Neural cell (in vitro differentiated cells): ENCODE results near the gene CIC. TPM values are rescaled to one million over a fixed set of nuclear protein-coding genes. Genes with fewer than 3 reads are reported as not detected.
A peak's percentile ranks its signal among the peaks of the same experiment; 100 is the strongest.
"Not testable (repeated sequence)": the region's sequence is repeated elsewhere in the genome, so short reads cannot be mapped to it uniquely, and the experiment has no call there.

Experiments used
- H2AFZ ChIP-seq: fragments of 200-600, 300-800 bp; sonication (generic), shearing (Covaris generic); 2 replicates; pipeline ENCODE4 v1.6.0; 2014; ENCODE audit warnings: low read depth, mild to moderate bottlenecking, antibody characterized with exemption, low read length, moderate library complexity
- H3F3A ChIP-seq: fragments of 200-600 bp; shearing (Covaris generic); 2 replicates; pipeline ENCODE4 v1.6.1; 2016; ENCODE audit warnings: mild to moderate bottlenecking, moderate library complexity, mixed read lengths, antibody characterized with exemption, low read length; ENCODE audit not compliant: insufficient read depth, poor library complexity, severe bottlenecking
- H3K27ac ChIP-seq: fragments of 200-600, 300-800 bp; sonication (generic), shearing (Covaris generic); 2 replicates; pipeline ENCODE4 v1.5.1; 2014; ENCODE audit warnings: mild to moderate bottlenecking, low read length, moderate library complexity
- H3K27me3 ChIP-seq: fragments of 300-800, 200-600 bp; sonication (generic), shearing (Covaris generic); 2 replicates; pipeline ENCODE4 v1.6.0; 2014; ENCODE audit warnings: mild to moderate bottlenecking, low read depth, low read length, moderate library complexity; ENCODE audit not compliant: insufficient read depth
- H3K36me3 ChIP-seq: fragments of 300-800, 200-600 bp; sonication (generic), shearing (Covaris generic); 2 replicates; pipeline ENCODE4 v1.5.1; 2014; ENCODE audit warnings: mild to moderate bottlenecking, antibody characterized with exemption, low read length, moderate library complexity; ENCODE audit not compliant: insufficient read depth
- H3K4me2 ChIP-seq: fragments of 300-800, 200-600 bp; sonication (generic), shearing (Covaris generic); 2 replicates; pipeline ENCODE4 v1.6.0; 2014; ENCODE audit warnings: mild to moderate bottlenecking, low read length
- H3K4me3 ChIP-seq: fragments of 300-800, 200-600 bp; sonication (generic), shearing (Covaris generic); 2 replicates; pipeline ENCODE4 v1.5.1; 2014; ENCODE audit warnings: mild to moderate bottlenecking, low read length, moderate library complexity
- H3K79me2 ChIP-seq: fragments of 200-600 bp; shearing (Covaris generic); replicated peaks from 2 replicates; pipeline ENCODE4 v1.6.0; 2014; ENCODE audit warnings: mild to moderate bottlenecking, low read length, moderate library complexity; ENCODE audit not compliant: insufficient read depth
- H3K9ac ChIP-seq: fragments of 300-800, 200-600 bp; sonication (generic), shearing (Covaris generic); 2 replicates; pipeline ENCODE4 v1.6.1; 2016; ENCODE audit warnings: mild to moderate bottlenecking, low read length, mixed read lengths
- H3K9me2 ChIP-seq: fragments of 200-600 bp; shearing (Covaris generic); 2 replicates; pipeline ENCODE4 v1.6.1; 2016; ENCODE audit warnings: mild to moderate bottlenecking, low read length, mixed read lengths; ENCODE audit not compliant: insufficient read depth
- H3K9me3 ChIP-seq: fragments of 200-600, 300-800 bp; sonication (generic), shearing (Covaris generic); 2 replicates; pipeline ENCODE4 v1.6.1; 2016; ENCODE audit warnings: mild to moderate bottlenecking, mixed run types, low read length, moderate library complexity, mixed read lengths
- H4K20me1 ChIP-seq: fragments of 200-600 bp; shearing (Covaris generic); 2 replicates; pipeline ENCODE4 v1.6.1; 2016; ENCODE audit warnings: mild to moderate bottlenecking, mixed run types; ENCODE audit not compliant: insufficient read depth
- EZH2 ChIP-seq: fragments of 200-600, 300-800 bp; shearing (Covaris generic), sonication (generic); IDR thresholded peaks from 2 replicates; pipeline ENCODE4 v1.6.1; 2014; ENCODE audit warnings: antibody characterized with exemption, low read length, borderline replicate concordance, mild to moderate bottlenecking; ENCODE audit not compliant: insufficient read depth, poor library complexity, severe bottlenecking
- MXI1 ChIP-seq: fragments of 450-650 bp; conservative IDR thresholded peaks from 2 replicates; pipeline ENCODE4 v1.6.1; 2014; ENCODE audit warnings: antibody characterized with exemption, mild to moderate bottlenecking; ENCODE audit not compliant: poor library complexity, severe bottlenecking
- POLR2AphosphoS5 ChIP-seq: IDR thresholded peaks from 2 replicates; pipeline ENCODE4 v1.6.1; 2012
- SMC3 ChIP-seq: fragments of 450-650 bp; conservative IDR thresholded peaks from 2 replicates; pipeline ENCODE4 v1.6.1; 2014; ENCODE audit warnings: antibody characterized with exemption, mild to moderate bottlenecking, moderate library complexity; ENCODE audit not compliant: poor library complexity
- TAF1 ChIP-seq: IDR thresholded peaks from 2 replicates; pipeline ENCODE4 v1.6.1; 2012; ENCODE audit warnings: low read depth
- polyA plus RNA-seq: library from polyadenylated mRNA; depleted of rRNA; stranded (reverse); fragments of >200 nt; gene quantifications from 2 replicates; pipeline ENCODE4 v1.2.3, GENCODE V29; 2014
- TF ChIP-seq, protein P1 (sequence below): IDR thresholded peaks from 2 replicates; pipeline ENCODE4 v1.6.1; 2012; ENCODE audit warnings: borderline replicate concordance
- TF ChIP-seq, protein P2 (sequence below): fragments of 450-650 bp; IDR thresholded peaks from 2 replicates; pipeline ENCODE4 v1.5.1; 2014; ENCODE audit warnings: antibody characterized with exemption, mild to moderate bottlenecking, moderate library complexity; ENCODE audit not compliant: poor library complexity, severe bottlenecking

The CIC gene
- polyA plus RNA-seq, 1 donor from 2014 or later, result 10.8 TPM

DNA sequence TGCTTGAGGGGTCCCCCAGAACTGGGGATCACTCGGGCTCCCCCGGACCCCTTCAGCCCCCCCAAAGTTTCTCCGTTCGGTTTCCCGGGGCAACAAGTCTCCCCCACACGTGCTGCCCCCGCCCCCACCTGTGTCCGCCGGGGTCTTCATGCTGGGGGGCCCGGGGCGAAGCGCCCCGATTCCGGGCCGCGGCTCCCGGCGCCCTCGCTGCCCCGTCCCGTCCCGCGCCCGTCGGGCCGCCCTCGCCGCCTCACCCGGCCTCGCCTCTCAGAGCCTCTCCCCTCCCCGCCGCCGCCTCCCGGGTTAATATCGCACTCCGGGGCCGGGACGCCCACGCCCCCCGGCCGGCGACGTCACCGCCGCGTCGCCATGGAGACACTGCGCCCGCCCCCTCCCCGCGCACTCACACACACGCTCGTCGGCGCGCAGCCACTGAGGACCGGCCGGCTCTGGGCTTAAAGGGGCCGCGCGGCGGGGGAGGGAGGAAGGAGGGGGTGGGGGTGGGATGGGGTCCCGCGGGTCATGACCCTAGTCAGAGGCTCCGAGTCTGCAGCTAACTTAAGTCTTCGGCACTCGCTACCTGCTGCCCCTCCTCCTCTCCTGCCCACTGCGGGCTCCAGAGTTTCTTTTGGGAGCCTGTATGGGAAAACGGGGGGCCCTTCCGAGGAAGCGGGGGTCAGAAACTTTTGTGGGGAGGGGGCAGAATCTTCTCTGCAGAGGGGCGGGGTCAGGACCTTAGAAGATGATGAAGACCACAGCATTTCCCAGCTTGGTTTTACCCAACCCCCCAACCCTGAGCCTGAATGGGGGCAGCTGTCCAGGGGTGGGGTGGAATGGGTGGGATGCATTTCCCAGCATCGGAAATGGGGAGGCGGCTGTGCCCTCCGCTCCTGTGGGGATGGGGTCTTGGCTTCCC is 13.9 kb upstream of the CIC start, which contains the start of gene ERF:
Gene ERF, minus strand, starts transcription at position 279 of the 916 bp plus-strand sequence. Its CDS starts 129 bp downstream, at position 150.
- H3K4me3 ChIP-seq, result peak within 1 kb of the TSS; percentile 97
- H3K27ac ChIP-seq, result peak within 1 kb of the TSS; percentile 90
- no peaks in the 10 kb centered on the region for H3K9me3 ChIP-seq
- no peaks in the 10 kb centered on the region for H3F3A ChIP-seq
- peaks cover 20% of the 10 kb centered on the region for H3K79me2 ChIP-seq
- peak within 1 kb of the TSS; percentile 45 for H2AFZ ChIP-seq
- peak within 1 kb of the TSS; percentile 87 for H3K9ac ChIP-seq
- H4K20me1 ChIP-seq, result no peaks in the 10 kb centered on the region
- H3K36me3 ChIP-seq, result no peaks in the 10 kb centered on the region
- H3K4me2 ChIP-seq, result peak within 1 kb of the TSS; percentile 92
- no peaks in the 10 kb centered on the region for H3K27me3 ChIP-seq
- no peaks in the 10 kb centered on the region for H3K9me2 ChIP-seq
- TF ChIP-seq EZH2 (no peak), TAF1 (peak; percentile 39), POLR2AphosphoS5 (peak; percentile 82), MXI1 (peak; percentile 81), SMC3 (peak; percentile 31)
- TF ChIP-seq, protein P1, sequence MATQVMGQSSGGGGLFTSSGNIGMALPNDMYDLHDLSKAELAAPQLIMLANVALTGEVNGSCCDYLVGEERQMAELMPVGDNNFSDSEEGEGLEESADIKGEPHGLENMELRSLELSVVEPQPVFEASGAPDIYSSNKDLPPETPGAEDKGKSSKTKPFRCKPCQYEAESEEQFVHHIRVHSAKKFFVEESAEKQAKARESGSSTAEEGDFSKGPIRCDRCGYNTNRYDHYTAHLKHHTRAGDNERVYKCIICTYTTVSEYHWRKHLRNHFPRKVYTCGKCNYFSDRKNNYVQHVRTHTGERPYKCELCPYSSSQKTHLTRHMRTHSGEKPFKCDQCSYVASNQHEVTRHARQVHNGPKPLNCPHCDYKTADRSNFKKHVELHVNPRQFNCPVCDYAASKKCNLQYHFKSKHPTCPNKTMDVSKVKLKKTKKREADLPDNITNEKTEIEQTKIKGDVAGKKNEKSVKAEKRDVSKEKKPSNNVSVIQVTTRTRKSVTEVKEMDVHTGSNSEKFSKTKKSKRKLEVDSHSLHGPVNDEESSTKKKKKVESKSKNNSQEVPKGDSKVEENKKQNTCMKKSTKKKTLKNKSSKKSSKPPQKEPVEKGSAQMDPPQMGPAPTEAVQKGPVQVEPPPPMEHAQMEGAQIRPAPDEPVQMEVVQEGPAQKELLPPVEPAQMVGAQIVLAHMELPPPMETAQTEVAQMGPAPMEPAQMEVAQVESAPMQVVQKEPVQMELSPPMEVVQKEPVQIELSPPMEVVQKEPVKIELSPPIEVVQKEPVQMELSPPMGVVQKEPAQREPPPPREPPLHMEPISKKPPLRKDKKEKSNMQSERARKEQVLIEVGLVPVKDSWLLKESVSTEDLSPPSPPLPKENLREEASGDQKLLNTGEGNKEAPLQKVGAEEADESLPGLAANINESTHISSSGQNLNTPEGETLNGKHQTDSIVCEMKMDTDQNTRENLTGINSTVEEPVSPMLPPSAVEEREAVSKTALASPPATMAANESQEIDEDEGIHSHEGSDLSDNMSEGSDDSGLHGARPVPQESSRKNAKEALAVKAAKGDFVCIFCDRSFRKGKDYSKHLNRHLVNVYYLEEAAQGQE, result no peak

DNA sequence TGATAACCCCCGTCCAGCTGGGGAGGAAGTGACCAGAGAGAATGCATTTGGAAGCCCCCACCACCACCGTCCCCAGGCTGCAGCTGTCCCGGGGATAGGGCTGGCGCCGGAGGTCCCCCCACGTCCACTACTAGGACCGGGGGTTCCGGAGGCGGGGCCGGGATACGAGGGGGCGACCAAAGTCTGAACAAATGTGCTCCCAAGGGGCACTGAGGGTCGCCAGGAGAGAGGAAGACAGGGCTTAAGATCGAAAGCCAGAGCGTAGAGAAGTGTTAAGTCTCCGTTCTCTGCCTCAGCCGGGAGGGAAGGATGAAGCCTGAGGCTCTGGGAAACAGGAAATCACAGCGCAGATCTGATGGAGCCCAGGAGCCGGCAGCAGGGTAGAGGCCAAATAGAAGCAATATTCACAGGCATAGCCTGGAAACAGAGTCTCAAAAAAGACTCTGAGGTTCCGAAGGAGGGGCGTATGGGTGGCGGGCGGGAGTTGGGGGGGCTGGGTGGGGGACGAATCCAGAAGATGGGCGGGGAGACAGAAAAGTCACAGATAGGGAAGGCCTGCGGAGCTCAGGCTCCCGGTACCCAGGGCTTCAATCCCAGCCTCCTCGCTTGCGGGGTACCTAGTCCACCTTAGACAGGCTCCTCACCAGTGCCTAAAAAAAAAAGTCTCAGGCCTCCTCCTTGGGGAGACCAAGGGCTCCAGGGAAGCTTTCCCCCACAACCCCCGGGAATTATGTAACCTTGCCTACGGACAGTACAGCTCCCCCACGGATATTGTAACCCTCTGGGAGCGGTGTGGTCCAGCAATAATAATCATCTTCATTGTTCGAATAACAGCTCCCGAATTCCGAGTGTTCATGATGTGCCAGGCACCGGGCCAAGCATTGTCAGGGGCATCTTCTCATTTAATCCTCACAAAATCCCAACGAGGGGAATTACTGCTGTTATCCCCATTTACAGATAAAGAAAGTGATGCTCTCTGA is 13.0 kb upstream of the CIC start:
- Histone ChIP-seq H3K27ac (peak overlapping the region; percentile 90), H3K9ac (peak overlapping the region; percentile 85), H2AFZ (peak overlapping the region; percentile 45), H3K36me3 (no peaks in the 10 kb centered on the region), H3K27me3 (no peaks in the 10 kb centered on the region), H3K9me3 (no peaks in the 10 kb centered on the region), H3K4me2 (peak overlapping the region; percentile 92), H3K4me3 (peak overlapping the region; percentile 97), H3K9me2 (no peaks in the 10 kb centered on the region), H3K79me2 (peaks cover 20% of the 10 kb centered on the region), H4K20me1 (no peaks in the 10 kb centered on the region), H3F3A (no peaks in the 10 kb centered on the region)
- TF ChIP-seq POLR2AphosphoS5, result no peak
- TF ChIP-seq, protein P1, result peak; percentile 60
- TF ChIP-seq SMC3, result peak; percentile 16
- TF ChIP-seq MXI1, result no peak
- TF ChIP-seq, protein P2, sequence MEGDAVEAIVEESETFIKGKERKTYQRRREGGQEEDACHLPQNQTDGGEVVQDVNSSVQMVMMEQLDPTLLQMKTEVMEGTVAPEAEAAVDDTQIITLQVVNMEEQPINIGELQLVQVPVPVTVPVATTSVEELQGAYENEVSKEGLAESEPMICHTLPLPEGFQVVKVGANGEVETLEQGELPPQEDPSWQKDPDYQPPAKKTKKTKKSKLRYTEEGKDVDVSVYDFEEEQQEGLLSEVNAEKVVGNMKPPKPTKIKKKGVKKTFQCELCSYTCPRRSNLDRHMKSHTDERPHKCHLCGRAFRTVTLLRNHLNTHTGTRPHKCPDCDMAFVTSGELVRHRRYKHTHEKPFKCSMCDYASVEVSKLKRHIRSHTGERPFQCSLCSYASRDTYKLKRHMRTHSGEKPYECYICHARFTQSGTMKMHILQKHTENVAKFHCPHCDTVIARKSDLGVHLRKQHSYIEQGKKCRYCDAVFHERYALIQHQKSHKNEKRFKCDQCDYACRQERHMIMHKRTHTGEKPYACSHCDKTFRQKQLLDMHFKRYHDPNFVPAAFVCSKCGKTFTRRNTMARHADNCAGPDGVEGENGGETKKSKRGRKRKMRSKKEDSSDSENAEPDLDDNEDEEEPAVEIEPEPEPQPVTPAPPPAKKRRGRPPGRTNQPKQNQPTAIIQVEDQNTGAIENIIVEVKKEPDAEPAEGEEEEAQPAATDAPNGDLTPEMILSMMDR, result no peak

DNA sequence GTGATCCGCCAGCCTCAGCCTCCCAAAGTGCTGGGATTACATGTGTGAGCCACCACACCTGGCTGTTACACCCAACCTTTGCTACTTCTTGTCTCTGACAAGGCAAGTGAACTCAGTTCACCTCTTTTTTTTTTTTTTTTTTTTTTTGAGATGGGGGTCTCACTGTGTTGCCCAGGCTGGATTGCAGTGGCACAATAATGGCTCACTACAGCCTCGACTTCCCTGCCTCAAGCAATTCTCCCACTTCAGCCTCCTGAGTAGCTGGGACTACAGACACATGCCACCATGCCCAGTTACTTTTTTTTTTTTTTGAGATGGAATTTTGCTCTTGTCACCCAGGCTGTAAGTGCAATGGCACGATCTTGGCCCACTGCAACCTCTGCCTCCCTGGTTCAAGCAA is 11.2 kb upstream of the CIC start:
- H3K9me2 ChIP-seq, H3K27me3 ChIP-seq, H3K9ac ChIP-seq, H3K36me3 ChIP-seq, H3K4me2 ChIP-seq, H2AFZ ChIP-seq, H3K27ac ChIP-seq, H4K20me1 ChIP-seq, H3K9me3 ChIP-seq, H3K4me3 ChIP-seq, H3K79me2 ChIP-seq, H3F3A ChIP-seq: not testable (repeated sequence)
